Loucy (cell line): ENCODE measurements around the gene AGO4.
"Not testable (repeated sequence)": the region's sequence is repeated elsewhere in the genome, so short reads cannot be mapped to it uniquely, and the experiment has no call there.

ENCODE experiments used
- EZH2phosphoT487 ChIP-seq: fragments of 200-600 bp; IDR thresholded peaks from 2 replicates; pipeline ENCODE4 v1.6.1; 2018; ENCODE audit warnings: antibody characterized with exemption, mild to moderate bottlenecking, moderate library complexity, borderline replicate concordance
- TF ChIP-seq, protein P1 (sequence below): fragments of 200-600 bp; sonication (generic); conservative IDR thresholded peaks from 2 replicates; pipeline ENCODE4 v1.5.1; 2014; ENCODE audit warnings: mild to moderate bottlenecking, antibody characterized with exemption, low read length

DNA sequence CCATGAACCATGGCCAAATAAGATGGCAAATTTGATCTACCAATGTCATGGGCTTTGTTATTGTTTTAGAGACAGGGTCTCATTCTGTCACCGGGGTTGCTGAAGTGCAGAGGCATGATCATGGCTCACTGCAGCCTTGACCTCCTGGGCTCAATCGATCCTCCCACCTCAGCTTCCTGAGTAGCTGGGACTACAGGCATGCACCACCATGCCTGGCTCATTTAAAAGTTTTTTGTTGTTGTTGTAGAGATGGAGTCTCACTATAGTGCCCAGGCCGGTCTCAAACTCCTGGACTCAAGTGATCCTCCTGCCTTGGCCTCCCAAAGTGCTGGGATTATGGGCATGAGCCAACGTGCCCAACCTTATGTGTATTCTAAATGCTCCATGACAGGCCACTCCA, 66.3 kb downstream of the AGO4 start:
- TF ChIP-seq, protein P1, sequence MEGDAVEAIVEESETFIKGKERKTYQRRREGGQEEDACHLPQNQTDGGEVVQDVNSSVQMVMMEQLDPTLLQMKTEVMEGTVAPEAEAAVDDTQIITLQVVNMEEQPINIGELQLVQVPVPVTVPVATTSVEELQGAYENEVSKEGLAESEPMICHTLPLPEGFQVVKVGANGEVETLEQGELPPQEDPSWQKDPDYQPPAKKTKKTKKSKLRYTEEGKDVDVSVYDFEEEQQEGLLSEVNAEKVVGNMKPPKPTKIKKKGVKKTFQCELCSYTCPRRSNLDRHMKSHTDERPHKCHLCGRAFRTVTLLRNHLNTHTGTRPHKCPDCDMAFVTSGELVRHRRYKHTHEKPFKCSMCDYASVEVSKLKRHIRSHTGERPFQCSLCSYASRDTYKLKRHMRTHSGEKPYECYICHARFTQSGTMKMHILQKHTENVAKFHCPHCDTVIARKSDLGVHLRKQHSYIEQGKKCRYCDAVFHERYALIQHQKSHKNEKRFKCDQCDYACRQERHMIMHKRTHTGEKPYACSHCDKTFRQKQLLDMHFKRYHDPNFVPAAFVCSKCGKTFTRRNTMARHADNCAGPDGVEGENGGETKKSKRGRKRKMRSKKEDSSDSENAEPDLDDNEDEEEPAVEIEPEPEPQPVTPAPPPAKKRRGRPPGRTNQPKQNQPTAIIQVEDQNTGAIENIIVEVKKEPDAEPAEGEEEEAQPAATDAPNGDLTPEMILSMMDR: not testable (repeated sequence)
- TF ChIP-seq EZH2phosphoT487: not testable (repeated sequence)
